ENCODE results near the gene TNFSF11.

The TNFSF11 gene

GRCh38 chr13:42654212-42654611, 80.3 kb downstream of the TNFSF11 start:
- TF ChIP-seq CTCF (IDR thresholded peaks at IDR 0.05; ENCODE audit: low read depth, low read length) = no peak
- no peak for DNase-seq (ENCODE audit: extremely low read depth, low read depth)

DNA sequence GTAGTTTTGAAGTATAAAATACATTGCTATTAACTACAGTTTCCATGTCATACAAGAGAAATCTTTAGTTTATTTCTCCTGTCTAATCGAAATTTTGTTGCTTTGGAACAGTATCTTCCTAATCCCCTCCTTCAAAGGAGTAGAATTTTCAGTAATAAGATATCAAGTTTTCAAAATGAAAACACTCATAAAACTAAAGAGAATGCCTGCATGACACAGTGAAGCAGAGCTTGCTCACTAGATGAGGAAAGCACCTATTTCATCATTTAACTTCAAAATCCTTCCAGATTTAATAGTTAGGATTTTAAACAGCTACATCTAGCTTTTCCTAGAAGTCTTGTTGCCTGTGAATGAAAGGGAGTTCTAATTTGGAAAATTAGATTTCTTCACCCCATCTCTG, 80.8 kb downstream of the TNFSF11 start:
- TF ChIP-seq CTCF (IDR thresholded peaks at IDR 0.05; ENCODE audit: low read depth, low read length) = no peak
- DNase-seq (ENCODE audit: extremely low read depth, low read depth) = no peak

DNA sequence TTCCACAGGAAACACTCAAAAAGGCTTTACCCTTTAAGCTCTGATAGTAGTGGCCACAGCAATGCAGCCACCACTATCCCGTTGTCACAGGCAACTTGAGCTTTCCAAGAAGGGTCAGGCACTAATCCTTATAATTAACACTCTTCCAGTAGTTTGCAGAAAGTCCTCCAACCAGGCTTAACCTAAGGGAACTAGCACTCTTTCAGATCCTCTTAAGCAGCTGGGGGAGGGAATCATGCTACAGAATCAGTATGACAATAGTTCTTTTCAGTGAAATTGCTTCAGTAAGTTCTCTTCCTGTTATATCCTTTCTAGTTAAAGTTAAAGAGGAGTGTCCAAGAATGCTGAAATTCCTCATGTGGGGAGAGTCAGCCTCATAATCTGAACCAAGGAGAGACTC, 82.2 kb downstream of the TNFSF11 start:
- DNase-seq (ENCODE audit: extremely low read depth, low read depth) = no peak
- no peak for TF ChIP-seq CTCF (IDR thresholded peaks at IDR 0.05; ENCODE audit: low read depth, low read length)

GRCh38 chr13:42656958-42657357, 83.0 kb downstream of the TNFSF11 start:
- TF ChIP-seq CTCF (IDR thresholded peaks at IDR 0.05; ENCODE audit: low read depth, low read length) = no peak
- DNase-seq (ENCODE audit: extremely low read depth, low read depth) = no peak
